ENCODE results near the gene RNF138.

GRCh38 chr18:32049393-32050171 is 42.1 kb upstream of the RNF138 start:
- TF ChIP-seq MAX (IDR thresholded peaks at IDR 0.05) (no peak), CTCF (IDR thresholded peaks at IDR 0.05; ENCODE audit: low read depth, low read length, missing input control) (no peak)
